Muscle of leg (tissue), 11 donors: ENCODE data around the gene CUEDC1. TPM values are rescaled to one million over a fixed set of nuclear protein-coding genes. Genes with fewer than 3 reads are reported as not detected.

ENCODE experiments used
- DNase-seq: peaks from one replicate; pipeline ENCODE4 v3.0.0; 2013
- H3K27ac ChIP-seq: one replicate; pipeline ENCODE4 v1.5.1; 2013; ENCODE audit warnings: mild to moderate bottlenecking, low read length, control low read depth
- H3K27me3 ChIP-seq: one replicate; pipeline ENCODE4 v1.6.1; 2013; ENCODE audit warnings: low read length; ENCODE audit not compliant: control insufficient read depth, insufficient read depth
- H3K36me3 ChIP-seq: one replicate; pipeline ENCODE4 v1.6.1; 2013; ENCODE audit warnings: low read length; ENCODE audit not compliant: control insufficient read depth, insufficient read depth
- H3K4me1 ChIP-seq: one replicate; pipeline ENCODE4 v1.6.1; 2013; ENCODE audit warnings: low read length; ENCODE audit not compliant: control insufficient read depth, insufficient read depth
- H3K4me3 ChIP-seq: one replicate; pipeline ENCODE4 v1.5.1; 2013; ENCODE audit warnings: low read length, control low read depth
- H3K9me3 ChIP-seq: replicated peaks from 2 replicates; pipeline ENCODE4 v1.6.1; 2013; ENCODE audit warnings: low read depth, low read length; ENCODE audit not compliant: control insufficient read depth
- WGBS: methylation state at CpG from one replicate; pipeline ENCODE4 v1.1.5; 2013; ENCODE audit warnings: missing lambda C conversion rate; ENCODE audit not compliant: insufficient coverage; 5-methylcytosine and 5-hydroxymethylcytosine counted together
- polyA plus RNA-seq, 8 donors: library from polyadenylated mRNA; unstranded; fragments of 120-200 nt; gene quantifications; one replicate each; pipeline versions ENCODE4 v1.2.1 to v1.2.3, GENCODE V29; 2013; ENCODE audit warnings: inconsistent platforms in 1 of 8, low replicate concordance in 1 of 8; ENCODE audit not compliant: insufficient read length in 8 of 8, insufficient read depth in 1 of 8
- total RNA-seq: library from RNA; stranded (reverse); fragments of 120-200 nt; gene quantifications from one replicate; pipeline ENCODE4 v1.2.4, GENCODE V29; 2013

The CUEDC1 gene
- total and polyA plus RNA-seq, 9 donors: 13.2 to 59.3 (median 51.8) TPM

GRCh38 chr17:57811638-57812280 lies 143.5 kb downstream of the CUEDC1 start:
- Histone ChIP-seq H3K36me3 (no peaks in the 10 kb centered on the region), H3K9me3 (no peaks in the 10 kb centered on the region), H3K4me1 (peaks cover 18% of the 10 kb centered on the region), H3K4me3 (no peak overlapping the region), H3K27me3 (peaks cover 4% of the 10 kb centered on the region), H3K27ac (no peak overlapping the region)
- 48% methylated on average over 8 of the region's 8 CpGs for WGBS
- DNase-seq: no peak

Other genes with a start within 250 kb of the CUEDC1 start
- not detected for gene CCDC182, start 210.1 kb downstream of the CUEDC1 start, total RNA-seq
- gene CCDC182, start 210.1 kb downstream of the CUEDC1 start, polyA plus RNA-seq: not detected
- gene MRPS23, start 105.4 kb downstream of the CUEDC1 start, total RNA-seq: 35.7 TPM
- 10 to 100 TPM; 34.3 to 46.0 (median 41.0) TPM for gene MRPS23, start 105.4 kb downstream of the CUEDC1 start, polyA plus RNA-seq
- 39.9 TPM for gene VEZF1, start 32.8 kb upstream of the CUEDC1 start, total RNA-seq
- 10 to 100 TPM; 36.7 to 54.7 (median 45.7) TPM for gene VEZF1, start 32.8 kb upstream of the CUEDC1 start, polyA plus RNA-seq
- gene SRSF1, start 51.8 kb upstream of the CUEDC1 start, total RNA-seq: 180 TPM
- gene SRSF1, start 51.8 kb upstream of the CUEDC1 start, polyA plus RNA-seq: 100 to 1,000 TPM; 161 to 241 (median 193) TPM
- 12.7 TPM for gene DYNLL2, start 128.0 kb upstream of the CUEDC1 start, total RNA-seq
- 10 to 100 TPM; 32.5 to 52.8 (median 45.2) TPM for gene DYNLL2, start 128.0 kb upstream of the CUEDC1 start, polyA plus RNA-seq
- not detected for gene OR4D1, start 193.0 kb upstream of the CUEDC1 start, total RNA-seq
- under 1 TPM in 1 of 8 donors, not detected in 7; 0.03 TPM for gene OR4D1, start 193.0 kb upstream of the CUEDC1 start, polyA plus RNA-seq
- gene OR4D2, start 211.6 kb upstream of the CUEDC1 start, total RNA-seq: not detected
- gene OR4D2, start 211.6 kb upstream of the CUEDC1 start, polyA plus RNA-seq: not detected
- gene EPX, start 237.3 kb upstream of the CUEDC1 start, total RNA-seq: 0.09 TPM
- 1 to 10 TPM in 1 of 8 donors, under 1 TPM in 7; 0.26 to 1.0 (median 0.41) TPM for gene EPX, start 237.3 kb upstream of the CUEDC1 start, polyA plus RNA-seq